Loucy (cell line): Measurements from ENCODE around the gene UBE2J2.

ENCODE experiments used
- EZH2phosphoT487 ChIP-seq: fragments of 200-600 bp; IDR thresholded peaks from 2 replicates; pipeline ENCODE4 v1.6.1; 2018; ENCODE audit warnings: antibody characterized with exemption, mild to moderate bottlenecking, moderate library complexity, borderline replicate concordance
- TF ChIP-seq, protein P1 (sequence below): fragments of 200-600 bp; sonication (generic); conservative IDR thresholded peaks from 2 replicates; pipeline ENCODE4 v1.5.1; 2014; ENCODE audit warnings: mild to moderate bottlenecking, antibody characterized with exemption, low read length

DNA sequence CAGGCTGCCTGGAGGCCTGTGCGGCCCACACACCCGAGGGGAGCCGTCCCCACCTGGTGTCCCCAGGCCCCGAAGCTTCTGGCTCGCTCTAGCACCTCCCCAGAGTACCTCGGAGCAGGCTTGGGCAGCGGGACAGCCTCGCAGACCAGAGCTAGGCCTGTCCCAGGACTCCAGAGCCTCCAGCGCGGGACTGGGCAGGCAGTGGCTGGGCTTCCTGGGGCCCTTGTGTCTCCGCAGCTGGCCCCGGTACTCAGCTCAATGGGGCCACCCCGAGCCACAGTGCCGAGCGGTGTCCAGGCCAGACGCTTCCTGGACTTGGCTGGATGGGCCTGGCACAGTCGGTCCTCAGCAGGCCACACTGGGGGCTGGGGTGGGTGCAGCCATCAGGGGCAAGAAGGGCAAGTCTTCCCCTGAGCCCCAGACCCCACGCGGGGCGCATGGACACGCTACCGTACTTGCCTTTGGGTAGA lies 11.5 kb upstream of the UBE2J2 start:
- TF ChIP-seq, protein P1, sequence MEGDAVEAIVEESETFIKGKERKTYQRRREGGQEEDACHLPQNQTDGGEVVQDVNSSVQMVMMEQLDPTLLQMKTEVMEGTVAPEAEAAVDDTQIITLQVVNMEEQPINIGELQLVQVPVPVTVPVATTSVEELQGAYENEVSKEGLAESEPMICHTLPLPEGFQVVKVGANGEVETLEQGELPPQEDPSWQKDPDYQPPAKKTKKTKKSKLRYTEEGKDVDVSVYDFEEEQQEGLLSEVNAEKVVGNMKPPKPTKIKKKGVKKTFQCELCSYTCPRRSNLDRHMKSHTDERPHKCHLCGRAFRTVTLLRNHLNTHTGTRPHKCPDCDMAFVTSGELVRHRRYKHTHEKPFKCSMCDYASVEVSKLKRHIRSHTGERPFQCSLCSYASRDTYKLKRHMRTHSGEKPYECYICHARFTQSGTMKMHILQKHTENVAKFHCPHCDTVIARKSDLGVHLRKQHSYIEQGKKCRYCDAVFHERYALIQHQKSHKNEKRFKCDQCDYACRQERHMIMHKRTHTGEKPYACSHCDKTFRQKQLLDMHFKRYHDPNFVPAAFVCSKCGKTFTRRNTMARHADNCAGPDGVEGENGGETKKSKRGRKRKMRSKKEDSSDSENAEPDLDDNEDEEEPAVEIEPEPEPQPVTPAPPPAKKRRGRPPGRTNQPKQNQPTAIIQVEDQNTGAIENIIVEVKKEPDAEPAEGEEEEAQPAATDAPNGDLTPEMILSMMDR, result no peak
- TF ChIP-seq EZH2phosphoT487, result no peak
